RWPE2 (cell line): ENCODE results near the gene SSPN.
A peak's percentile ranks its signal among the peaks of the same experiment; 100 is the strongest.

Source experiments
- ATAC-seq: fragments of 200-7000 bp; cut with Tn5 transposase; 3 replicates; pipeline ENCODE4 v1.9.1; 2021; ENCODE audit warnings: low read depth
- DNase-seq: peaks from one replicate; pipeline ENCODE4 v3.0.0-alpha.2; 2020; ENCODE audit warnings: low spot score
- H3K27ac ChIP-seq: fragments of 450-650 bp; 2 replicates; pipeline ENCODE4 v1.5.1; 2017; ENCODE audit warnings: mild to moderate bottlenecking; ENCODE audit not compliant: poor library complexity, severe bottlenecking
- H3K27me3 ChIP-seq: fragments of 250-450 bp; sonication (Bioruptor Pico); 2 replicates; pipeline ENCODE4 v1.5.1; 2021; ENCODE audit warnings: mild to moderate bottlenecking, moderate library complexity; ENCODE audit not compliant: insufficient read depth, poor library complexity, severe bottlenecking
- H3K36me3 ChIP-seq: fragments of 250-450 bp; sonication (Bioruptor Pico); 2 replicates; pipeline ENCODE4 v1.5.1; 2020; ENCODE audit warnings: low read depth, mild to moderate bottlenecking, moderate library complexity
- H3K4me1 ChIP-seq: fragments of 250-450 bp; sonication (Bioruptor Pico); 2 replicates; pipeline ENCODE4 v1.5.1; 2021; ENCODE audit warnings: mild to moderate bottlenecking, moderate library complexity; ENCODE audit not compliant: insufficient read depth, poor library complexity, severe bottlenecking
- H3K4me3 ChIP-seq: fragments of 250-450 bp; sonication (Bioruptor Pico); 2 replicates; pipeline ENCODE4 v1.5.1; 2021; ENCODE audit warnings: mild to moderate bottlenecking, moderate library complexity; ENCODE audit not compliant: severe bottlenecking
- H3K9me3 ChIP-seq: fragments of 250-450 bp; sonication (Bioruptor Pico); 2 replicates; pipeline ENCODE4 v1.5.1; 2021; ENCODE audit warnings: mild to moderate bottlenecking, moderate library complexity; ENCODE audit not compliant: severe bottlenecking
- CTCF ChIP-seq: fragments of 450-650 bp; IDR thresholded peaks from one replicate; pipeline ENCODE4 v1.5.1; 2017; ENCODE audit warnings: mild to moderate bottlenecking, moderate library complexity; ENCODE audit not compliant: poor library complexity, severe bottlenecking

SSPN gene

GRCh38 chr12:26292596-26292995, 97.2 kb downstream of the SSPN start:
- H3K9me3 ChIP-seq: no peaks in the 10 kb centered on the region
- peaks cover 8% of the 10 kb centered on the region for H3K4me1 ChIP-seq
- no peak for DNase-seq
- no peaks in the 10 kb centered on the region for H3K36me3 ChIP-seq
- H3K27me3 ChIP-seq: no peaks in the 10 kb centered on the region
- no peak overlapping the region for H3K27ac ChIP-seq
- ATAC-seq: no peak
- no peak overlapping the region for H3K4me3 ChIP-seq
- no peak for TF ChIP-seq CTCF

GRCh38 chr12:26293612-26294011, 98.2 kb downstream of the SSPN start:
- Histone ChIP-seq H3K4me3 (no peak overlapping the region), H3K27me3 (no peaks in the 10 kb centered on the region), H3K36me3 (no peaks in the 10 kb centered on the region), H3K27ac (no peak overlapping the region), H3K9me3 (no peaks in the 10 kb centered on the region), H3K4me1 (peaks cover 6% of the 10 kb centered on the region)
- ATAC-seq (peak; percentile 45; the same call in 1 of the 3 replicates), DNase-seq (no peak)
- TF ChIP-seq CTCF: no peak

- no peak for DNase-seq
- no peak overlapping the region for H3K27ac ChIP-seq
- H3K4me3 ChIP-seq: no peak overlapping the region
- peaks cover 10% of the 10 kb centered on the region for H3K4me1 ChIP-seq
- no peaks in the 10 kb centered on the region for H3K36me3 ChIP-seq
- no peaks in the 10 kb centered on the region for H3K27me3 ChIP-seq
- no peak for TF ChIP-seq CTCF
- no peaks in the 10 kb centered on the region for H3K9me3 ChIP-seq
- no peak for ATAC-seq
Measured at GRCh38 chr12:26295001-26295400, 99.6 kb downstream of the SSPN start.

DNA sequence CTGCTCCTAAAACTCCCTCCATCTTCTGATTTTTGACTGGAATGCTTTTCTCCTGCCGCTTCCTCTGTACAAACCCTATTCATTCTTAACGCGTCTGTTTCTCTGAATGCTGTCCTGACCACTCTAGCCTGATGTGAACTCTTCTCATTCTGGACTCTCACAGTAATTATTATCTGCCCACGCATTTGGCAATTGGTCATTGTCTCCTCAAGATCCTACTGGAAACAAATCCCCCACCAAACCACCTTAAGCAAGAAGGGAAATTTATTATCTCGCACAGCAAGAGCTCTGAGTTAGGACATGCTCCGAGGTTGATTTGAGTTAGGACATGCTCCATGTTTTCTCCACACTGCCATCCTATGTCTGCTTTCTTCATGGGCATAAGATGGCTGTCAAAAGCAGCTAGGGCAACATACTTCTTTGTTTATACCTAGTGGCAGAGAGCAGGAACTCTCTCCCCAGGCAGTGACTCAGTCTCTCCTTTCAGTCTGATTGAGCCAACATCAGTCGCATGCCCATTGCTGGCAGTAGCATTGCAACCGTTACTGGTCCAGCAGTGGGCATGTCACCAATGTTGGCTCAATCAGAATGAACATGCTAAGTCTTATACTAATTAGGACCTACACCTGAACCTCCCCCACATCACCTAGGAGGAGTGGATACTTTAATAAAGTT, 102.2 kb downstream of the SSPN start:
- peaks cover 10% of the 10 kb centered on the region for H3K4me1 ChIP-seq
- no peak for ATAC-seq
- TF ChIP-seq CTCF: no peak
- DNase-seq: no peak
- H3K9me3 ChIP-seq: no peaks in the 10 kb centered on the region
- no peaks in the 10 kb centered on the region for H3K27me3 ChIP-seq
- no peaks in the 10 kb centered on the region for H3K36me3 ChIP-seq
- no peak overlapping the region for H3K4me3 ChIP-seq
- H3K27ac ChIP-seq: no peak overlapping the region
